ENCODE data around the gene LCN9. TPM values are rescaled to one million over a fixed set of nuclear protein-coding genes. Genes with fewer than 3 reads are reported as not detected.

Gene LCN9
- total RNA-seq, 1 experiment from 2014 or later = 0.52 TPM

GRCh38 chr9:135693771-135694170 is 30.7 kb downstream of the LCN9 start:
- Histone ChIP-seq H3K9ac (ENCODE audit: extremely low read depth, insufficient read length, low read length) (no peak overlapping the region), H2BK15ac (ENCODE audit: low read depth, low read length) (no peak overlapping the region), H3K27me3 (ENCODE audit: insufficient read depth, low read length) (no peaks in the 10 kb centered on the region), H4K91ac (ENCODE audit: insufficient read length, low read depth, low read length) (no peak overlapping the region), H2BK20ac (ENCODE audit: low read depth, low read length, poor library complexity, severe bottlenecking) (no peak overlapping the region), H3K27ac (ENCODE audit: insufficient read length, low read depth, low read length) (no peak overlapping the region), H4K20me1 (ENCODE audit: control insufficient read depth, insufficient read depth, insufficient read length) (no peaks in the 10 kb centered on the region), H3K4me2 (ENCODE audit: insufficient read depth, insufficient read length, low read length) (no peak overlapping the region), H3T11ph (ENCODE audit: low read length) (no peak overlapping the region), H3K23ac (ENCODE audit: insufficient read length, low read depth, low read length) (no peak overlapping the region), H2BK12ac (ENCODE audit: insufficient read length, low read depth, low read length) (no peak overlapping the region), H3K23me2 (ENCODE audit: insufficient read length, low read depth, low read length, poor library complexity, severe bottlenecking) (no peaks in the 10 kb centered on the region), H2BK120ac (ENCODE audit: low read depth, low read length, poor library complexity, severe bottlenecking) (no peak overlapping the region), H3K18ac (ENCODE audit: insufficient read length, low read depth, low read length) (no peak overlapping the region), H3K79me1 (ENCODE audit: insufficient read depth, low read depth, low read length, poor library complexity, severe bottlenecking) (no peaks in the 10 kb centered on the region), H3K56ac (ENCODE audit: insufficient read length, low read depth, low read length) (no peak overlapping the region), H2AK5ac (ENCODE audit: insufficient read length, low read length) (no peak overlapping the region), H2BK5ac (ENCODE audit: insufficient read length, low read length) (no peak overlapping the region), H2AFZ (ENCODE audit: low read length) (no peak overlapping the region), H4K5ac (ENCODE audit: insufficient read length, low read depth, low read length) (no peak overlapping the region), H3K9me3 (ENCODE audit: control insufficient read depth, low read depth, low read length) (no peaks in the 10 kb centered on the region), H3K79me2 (ENCODE audit: insufficient read depth, low read length) (no peaks in the 10 kb centered on the region), H3K4me1 (ENCODE audit: insufficient read depth, low read length) (no peaks in the 10 kb centered on the region), H3K4ac (ENCODE audit: low read depth, low read length) (no peak overlapping the region), H4K8ac (replicated peaks; ENCODE audit: insufficient read length, low read depth, low read length) (no peak overlapping the region), H3K14ac (ENCODE audit: insufficient read depth, low read length) (no peak overlapping the region)
- Mint-ChIP-seq H3K4me3 (no peak overlapping the region), H3K27ac (no peak overlapping the region), H3K4me1 (peaks cover 9 to 13% of the 10 kb centered on the region in 2 experiments), H3K27me3 (ENCODE audit: low read depth) (peaks cover 2% of the 10 kb centered on the region; the same call in 1 of the 2 replicates), H3K36me3 (ENCODE audit: insufficient read depth in 1 of 3, low read depth in 3 of 3) (no peaks in the 10 kb centered on the region; a peak in 1 of 7 replicates), H3K9me3 (no peaks in the 10 kb centered on the region; a peak in 1 of 5 replicates)
- no CpG with 5 or more reads among the region's 11 CpGs for WGBS (ENCODE audit: extremely low coverage, insufficient read length, low lambda C conversion rate)
- no peak for DNase-seq
- TF ChIP-seq CTCF (conservative IDR thresholded peaks at IDR 0.05) = no peak
